Colonic mucosa (tissue), 4 donors: Measurements from ENCODE around the gene DLGAP4. TPM values are rescaled to one million over a fixed set of nuclear protein-coding genes. Genes with fewer than 3 reads are reported as not detected.

Experiments used
- DNase-seq: peaks from one replicate; pipeline ENCODE4 v3.0.0-alpha.2; 2020
- H3K27ac ChIP-seq: fragments of 200-600 bp; one replicate; pipeline ENCODE4 v1.8.0; 2021
- H3K27me3 ChIP-seq: fragments of 200-600 bp; one replicate; pipeline ENCODE4 v1.8.0; 2021
- H3K36me3 ChIP-seq: fragments of 200-600 bp; one replicate; pipeline ENCODE4 v1.8.0; 2021
- H3K4me1 ChIP-seq: fragments of 200-600 bp; one replicate; pipeline ENCODE4 v1.8.0; 2021; ENCODE audit warnings: mild to moderate bottlenecking
- H3K4me3 ChIP-seq: fragments of 200-600 bp; one replicate; pipeline ENCODE4 v1.8.0; 2021
- H3K9ac ChIP-seq, 2 donors: one replicate each; pipeline ENCODE4 v1.7.0; 2013; ENCODE audit warnings: control low read depth in 2 of 2, low read depth in 2 of 2, low read length in 2 of 2
- H3K9me3 ChIP-seq: fragments of 200-600 bp; one replicate; pipeline ENCODE4 v1.8.0; 2021
- CTCF ChIP-seq: fragments of 200-600 bp; IDR thresholded peaks from one replicate; pipeline ENCODE4 v1.8.0; 2022; ENCODE audit warnings: antibody characterized with exemption, mild to moderate bottlenecking
- intact Hi-C: fragments of 100-400 bp; cut with DNase I; formaldehyde crosslinking; loops from one replicate; pipeline ENCODE4 v1.14.1; 2022
- total RNA-seq, 2 donors: library from RNA; stranded (reverse); fragmentation: NEBNext Ultra II Directional in 1 of 2; extraction: Animal tissue kit (Norgen Biotek cat#: 25700) in 1 of 2; gene quantifications; one replicate each; pipeline ENCODE4 v1.2.1, GENCODE V29; 2021
- donor health status: healthy.
- donor health status: DM: no; HTN: no; CAD: no.
- donor health status: DM: no; HTN: no; CAD: no.

The DLGAP4 gene
- total RNA-seq, 2 donors from 2014 or later: 43.1 to 48.6 TPM

- Histone ChIP-seq H3K9me3 (no peaks in the 10 kb centered on the region), H3K27me3 (no peaks in the 10 kb centered on the region), H3K4me3 (no peak overlapping the region), H3K27ac (no peak overlapping the region), H3K4me1 (no peaks in the 10 kb centered on the region), H3K9ac (no peak overlapping the region), H3K36me3 (no peaks in the 10 kb centered on the region)
- no peak for DNase-seq
- intact Hi-C loops: no loop called here
- no peak for TF ChIP-seq CTCF
These were observed 43.7 kb upstream of the DLGAP4 start for GRCh38 chr20:36262440-36262839.

- Histone ChIP-seq H3K36me3 (no peaks in the 10 kb centered on the region), H3K9me3 (no peaks in the 10 kb centered on the region), H3K27ac (no peak overlapping the region), H3K27me3 (no peaks in the 10 kb centered on the region), H3K4me3 (no peak overlapping the region), H3K9ac (no peak overlapping the region), H3K4me1 (no peaks in the 10 kb centered on the region)
- DNase-seq: no peak
- intact Hi-C loops: no loop called here
- no peak for TF ChIP-seq CTCF
These were observed 41.5 kb upstream of the DLGAP4 start for GRCh38 chr20:36264426-36265246.

- no peak for TF ChIP-seq CTCF
- no peak overlapping the region for H3K9ac ChIP-seq
- H3K27ac ChIP-seq: no peak overlapping the region
- H3K4me3 ChIP-seq: no peak overlapping the region
- DNase-seq: no peak
- no peaks in the 10 kb centered on the region for H3K4me1 ChIP-seq
- intact Hi-C loops: no loop called here
- no peaks in the 10 kb centered on the region for H3K27me3 ChIP-seq
- no peaks in the 10 kb centered on the region for H3K9me3 ChIP-seq
- no peaks in the 10 kb centered on the region for H3K36me3 ChIP-seq
These were observed 40.0 kb upstream of the DLGAP4 start for GRCh38 chr20:36266189-36266588.

- DNase-seq: no peak
These were observed 38.3 kb upstream of the DLGAP4 start for GRCh38 chr20:36267605-36268381.

More at GRCh38 chr20:36267605-36268381, 38.3 kb upstream of the DLGAP4 start:
- no peak overlapping the region for H3K9ac ChIP-seq
- H3K4me3 ChIP-seq: no peak overlapping the region
- H3K27ac ChIP-seq: no peak overlapping the region
- H3K27me3 ChIP-seq: no peaks in the 10 kb centered on the region
- H3K36me3 ChIP-seq: no peaks in the 10 kb centered on the region
- H3K4me1 ChIP-seq: no peaks in the 10 kb centered on the region
- H3K9me3 ChIP-seq: no peaks in the 10 kb centered on the region
- no peak for TF ChIP-seq CTCF
- intact Hi-C loops: no loop called here
